GM12891 (cell line): Measurements from ENCODE around the gene VPS26A.

Experiments
- POLR2A ChIP-seq: IDR thresholded peaks from 2 replicates; pipeline ENCODE4 v1.6.1; 2011; ENCODE audit warnings: low read depth, low read length, control low read depth
- SPI1 ChIP-seq: IDR thresholded peaks from 2 replicates; pipeline ENCODE4 v1.6.1; 2011; ENCODE audit warnings: low read depth, low read length, control low read depth

DNA sequence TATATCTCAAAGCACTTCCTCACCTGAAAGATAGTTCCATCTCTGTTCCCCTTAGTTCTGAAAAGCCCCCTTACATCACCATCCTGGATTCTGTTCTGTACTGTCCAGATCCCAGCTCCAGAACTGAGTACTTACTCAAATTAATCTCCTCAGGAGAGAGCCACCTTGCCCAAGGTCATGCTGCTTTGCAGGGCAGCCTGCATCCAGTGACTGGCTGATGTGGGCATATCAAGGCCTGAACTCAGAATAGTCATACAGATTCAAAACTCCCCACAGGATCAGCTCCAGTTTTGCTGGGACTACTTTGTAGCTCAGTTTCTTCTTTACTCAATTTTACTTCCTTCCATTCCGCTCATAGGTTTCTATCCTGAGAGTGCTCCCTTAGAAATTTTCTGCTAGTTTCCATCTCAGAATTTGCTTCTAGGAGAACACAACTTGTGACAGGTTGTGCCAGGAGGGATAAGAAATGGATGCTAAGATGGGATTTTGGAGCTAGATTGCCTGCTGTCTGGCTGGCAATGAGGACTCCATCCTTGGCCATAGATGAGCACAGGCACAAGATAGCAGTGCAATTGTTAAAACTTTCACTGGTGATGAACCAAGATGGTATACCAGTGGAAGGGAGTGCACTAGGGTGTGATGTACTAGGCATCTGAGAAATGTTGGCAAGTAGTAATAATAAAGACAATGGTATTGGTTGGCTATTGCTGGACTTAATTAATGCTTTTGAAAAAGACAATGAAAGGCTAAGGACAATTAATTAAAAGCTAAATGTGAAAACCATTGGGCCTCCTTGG lies 18.8 kb upstream of the VPS26A start:
- TF ChIP-seq POLR2A (peak; percentile 74; the same call in 1 of the 2 replicates), SPI1 (no peak)
